Non-pigmented ciliary epithelial cell (primary cell): ENCODE measurements around the gene FZD1.
"Not testable (repeated sequence)": the region's sequence is repeated elsewhere in the genome, so short reads cannot be mapped to it uniquely, and the experiment has no call there.

Source experiments
- DNase-seq: peaks from one replicate; pipeline ENCODE4 v3.0.0-alpha.2; 2010; ENCODE audit warnings: low read depth

Gene FZD1

GRCh38 chr7:91297939-91298338 is 33.7 kb downstream of the FZD1 start:
- no peak for DNase-seq

GRCh38 chr7:91299952-91300775 is 35.9 kb downstream of the FZD1 start:
- DNase-seq, result no peak

GRCh38 chr7:91302794-91303193 is 38.6 kb downstream of the FZD1 start:
- DNase-seq, result no peak

GRCh38 chr7:91306266-91306665 is 42.0 kb downstream of the FZD1 start:
- no peak for DNase-seq

- DNase-seq, result no peak
Measured at GRCh38 chr7:91307467-91307866, 43.2 kb downstream of the FZD1 start.

- not testable (repeated sequence) for DNase-seq
Measured at GRCh38 chr7:91308191-91308590, 44.0 kb downstream of the FZD1 start.

- peak; percentile 27 for DNase-seq
Measured at GRCh38 chr7:91310830-91311460, 46.7 kb downstream of the FZD1 start.

GRCh38 chr7:91311839-91312238 is 47.6 kb downstream of the FZD1 start:
- no peak for DNase-seq

GRCh38 chr7:91313113-91313512 is 48.9 kb downstream of the FZD1 start:
- no peak for DNase-seq

GRCh38 chr7:91314591-91315323 is 50.5 kb downstream of the FZD1 start:
- no peak for DNase-seq

- DNase-seq, result no peak
Measured at GRCh38 chr7:91316426-91316825, 52.2 kb downstream of the FZD1 start.

- DNase-seq, result no peak
Measured at GRCh38 chr7:91319351-91319750, 55.1 kb downstream of the FZD1 start.

GRCh38 chr7:91320366-91321078 is 56.3 kb downstream of the FZD1 start:
- DNase-seq, result no peak
